ENCODE data around the gene PTPRM. TPM values are rescaled to one million over a fixed set of nuclear protein-coding genes. Genes with fewer than 3 reads are reported as not detected.
A peak's percentile ranks its signal among the peaks of the same experiment; 100 is the strongest.

The PTPRM gene
- total and polyA plus RNA-seq, 2 of the 4 experiments (the other 2 are of a cell fraction): 28.3 to 51.2 TPM

DNA sequence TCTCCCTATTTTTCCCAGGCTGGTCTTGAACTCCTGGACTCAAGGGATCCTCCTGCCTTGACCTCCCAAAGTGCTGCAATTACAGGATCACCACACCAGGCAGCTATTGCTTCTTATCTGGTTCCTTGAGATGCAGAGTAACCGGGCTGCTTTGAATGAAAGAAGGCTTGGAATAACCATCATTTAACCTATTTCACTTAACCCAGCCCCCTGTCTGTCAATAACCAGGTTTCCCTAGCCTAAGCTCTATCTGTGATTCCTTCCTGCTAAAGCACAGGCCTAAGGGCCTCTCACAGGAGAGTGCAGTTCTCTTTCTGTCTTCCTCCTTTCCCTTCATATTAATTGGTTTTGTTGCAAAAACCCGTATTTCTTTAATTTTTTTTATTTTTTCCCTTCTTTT, 648.6 kb downstream of the PTPRM start (continued):
- TF ChIP-seq, protein P1, sequence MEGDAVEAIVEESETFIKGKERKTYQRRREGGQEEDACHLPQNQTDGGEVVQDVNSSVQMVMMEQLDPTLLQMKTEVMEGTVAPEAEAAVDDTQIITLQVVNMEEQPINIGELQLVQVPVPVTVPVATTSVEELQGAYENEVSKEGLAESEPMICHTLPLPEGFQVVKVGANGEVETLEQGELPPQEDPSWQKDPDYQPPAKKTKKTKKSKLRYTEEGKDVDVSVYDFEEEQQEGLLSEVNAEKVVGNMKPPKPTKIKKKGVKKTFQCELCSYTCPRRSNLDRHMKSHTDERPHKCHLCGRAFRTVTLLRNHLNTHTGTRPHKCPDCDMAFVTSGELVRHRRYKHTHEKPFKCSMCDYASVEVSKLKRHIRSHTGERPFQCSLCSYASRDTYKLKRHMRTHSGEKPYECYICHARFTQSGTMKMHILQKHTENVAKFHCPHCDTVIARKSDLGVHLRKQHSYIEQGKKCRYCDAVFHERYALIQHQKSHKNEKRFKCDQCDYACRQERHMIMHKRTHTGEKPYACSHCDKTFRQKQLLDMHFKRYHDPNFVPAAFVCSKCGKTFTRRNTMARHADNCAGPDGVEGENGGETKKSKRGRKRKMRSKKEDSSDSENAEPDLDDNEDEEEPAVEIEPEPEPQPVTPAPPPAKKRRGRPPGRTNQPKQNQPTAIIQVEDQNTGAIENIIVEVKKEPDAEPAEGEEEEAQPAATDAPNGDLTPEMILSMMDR (conservative IDR thresholded peaks at IDR 0.05; ENCODE audit: low read depth, low read length): no peak
- TF ChIP-seq CHD1 (IDR thresholded peaks at IDR 0.05; ENCODE audit: low read depth, low read length) (no peak), SMC3 (IDR thresholded peaks at IDR 0.05; ENCODE audit: low read depth, low read length) (no peak)

DNA sequence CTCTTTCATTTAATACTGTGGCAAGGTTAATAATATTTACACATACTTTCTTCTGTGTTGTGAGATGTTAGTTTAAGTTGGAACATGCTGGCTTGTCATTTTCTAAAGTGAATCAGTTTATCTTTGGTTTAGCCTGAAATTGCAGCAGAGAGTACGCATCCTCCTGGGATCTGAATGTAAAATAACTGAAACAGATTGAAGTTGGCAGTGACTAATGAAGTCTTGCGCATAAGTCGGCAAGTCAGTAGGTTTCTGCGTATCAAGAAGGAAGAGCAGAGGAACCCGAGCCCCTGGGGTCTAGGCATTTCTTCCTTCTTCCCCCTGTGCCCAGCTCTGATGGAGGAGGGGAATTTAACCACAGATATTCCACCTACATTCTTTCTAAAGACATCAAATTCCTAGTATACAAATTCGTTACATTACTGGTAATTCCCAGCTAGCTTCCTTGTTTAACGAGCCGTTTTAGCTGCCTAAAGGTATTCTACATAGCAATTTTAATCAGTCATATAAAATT, 650.0 kb downstream of the PTPRM start:
- CTCF ChIA-PET: interaction anchor here (0.6 kb wide), 1 partner anchor 208 kb away, joined by 3 read pairs; no protein-coding TSS in a partner anchor
- peak; percentile 11 for ATAC-seq (ENCODE audit: low read depth)
- WGBS, 2 experiments (ENCODE audit: extremely low coverage in 2 of 2, insufficient read length in 1 of 2): 83% methylated on average over 2 of the region's 8 CpGs; no CpG with 5 or more reads in 1 of the 2 experiments
- TF ChIP-seq, protein P2, sequence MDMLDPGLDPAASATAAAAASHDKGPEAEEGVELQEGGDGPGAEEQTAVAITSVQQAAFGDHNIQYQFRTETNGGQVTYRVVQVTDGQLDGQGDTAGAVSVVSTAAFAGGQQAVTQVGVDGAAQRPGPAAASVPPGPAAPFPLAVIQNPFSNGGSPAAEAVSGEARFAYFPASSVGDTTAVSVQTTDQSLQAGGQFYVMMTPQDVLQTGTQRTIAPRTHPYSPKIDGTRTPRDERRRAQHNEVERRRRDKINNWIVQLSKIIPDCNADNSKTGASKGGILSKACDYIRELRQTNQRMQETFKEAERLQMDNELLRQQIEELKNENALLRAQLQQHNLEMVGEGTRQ (IDR thresholded peaks at IDR 0.05; ENCODE audit: low read depth, low read length): no peak
- TF ChIP-seq RFX5 (IDR thresholded peaks at IDR 0.05; ENCODE audit: low read depth, low read length): no peak
- TF ChIP-seq MXI1 (IDR thresholded peaks at IDR 0.05; ENCODE audit: borderline replicate concordance, low read depth, low read length): no peak
- no peak for TF ChIP-seq MAZ (IDR thresholded peaks at IDR 0.05; ENCODE audit: borderline replicate concordance, low read depth, low read length)
- TF ChIP-seq BHLHE40 (IDR thresholded peaks at IDR 0.05; ENCODE audit: low read depth, low read length): no peak
- TF ChIP-seq MAFK (IDR thresholded peaks at IDR 0.05; ENCODE audit: low read depth, low read length): no peak
- TF ChIP-seq, protein P3, sequence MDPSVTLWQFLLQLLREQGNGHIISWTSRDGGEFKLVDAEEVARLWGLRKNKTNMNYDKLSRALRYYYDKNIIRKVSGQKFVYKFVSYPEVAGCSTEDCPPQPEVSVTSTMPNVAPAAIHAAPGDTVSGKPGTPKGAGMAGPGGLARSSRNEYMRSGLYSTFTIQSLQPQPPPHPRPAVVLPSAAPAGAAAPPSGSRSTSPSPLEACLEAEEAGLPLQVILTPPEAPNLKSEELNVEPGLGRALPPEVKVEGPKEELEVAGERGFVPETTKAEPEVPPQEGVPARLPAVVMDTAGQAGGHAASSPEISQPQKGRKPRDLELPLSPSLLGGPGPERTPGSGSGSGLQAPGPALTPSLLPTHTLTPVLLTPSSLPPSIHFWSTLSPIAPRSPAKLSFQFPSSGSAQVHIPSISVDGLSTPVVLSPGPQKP (IDR thresholded peaks at IDR 0.05; ENCODE audit: borderline replicate concordance, low read depth, low read length): no peak
- no peak for TF ChIP-seq FOS (IDR thresholded peaks at IDR 0.05; ENCODE audit: low read depth, low read length)
- no peak for TF ChIP-seq NFE2L2 (IDR thresholded peaks at IDR 0.05; ENCODE audit: low read depth, low read length)
- TF ChIP-seq RCOR1 (IDR thresholded peaks at IDR 0.05; ENCODE audit: insufficient replicate concordance, low read length): no peak
- TF ChIP-seq RAD21 (IDR thresholded peaks at IDR 0.05; ENCODE audit: low read length): no peak
- no peak for TF ChIP-seq SMC3 (IDR thresholded peaks at IDR 0.05; ENCODE audit: low read depth, low read length)

More for the DNA sequence above, 650.0 kb downstream of the PTPRM start:
- H3K36me3 ChIP-seq (ENCODE audit: control insufficient read depth, insufficient read depth, low read length): no peaks in the 10 kb centered on the region
- POLR2A ChIA-PET (ENCODE audit: unreplicated experiment): no interaction called here
- peak; percentile 18 for DNase-seq
- no peak overlapping the region for H3K4me3 ChIP-seq (ENCODE audit: insufficient read depth, low read depth, low read length)
- in situ Hi-C loops (cut with MboI; ENCODE audit: low sequenced_read_pairs) (no loop called here), dilution Hi-C loops (cut with HindIII; ENCODE audit: low sequenced_read_pairs, unreplicated experiment) (no loop called here), intact Hi-C loops (cut with micrococcal nuclease) (no loop called here)
- peaks cover 3% of the 10 kb centered on the region for H3K4me1 ChIP-seq (ENCODE audit: control insufficient read depth, insufficient read depth, low read length)
- no peak overlapping the region for H3K56ac ChIP-seq (ENCODE audit: extremely low read depth, insufficient read depth, low read length)
- no peak overlapping the region for H2BK15ac ChIP-seq (ENCODE audit: low read depth, low read length)
- H2AK9ac ChIP-seq (replicated peaks; ENCODE audit: low read depth, low read length, poor library complexity): no peak overlapping the region
- no peak overlapping the region for H2BK120ac ChIP-seq (ENCODE audit: low read depth, low read length)
- H4K8ac ChIP-seq (ENCODE audit: low read depth in 2 of 2, low read length in 2 of 2): no peak overlapping the region
- no peak overlapping the region for H3K18ac ChIP-seq (ENCODE audit: low read depth, low read length)
- H3K4me2 ChIP-seq (ENCODE audit: low read depth, low read length): no peak overlapping the region
- H3K23ac ChIP-seq (ENCODE audit: low read depth, low read length): no peak overlapping the region
- no peak overlapping the region for H3K27ac ChIP-seq (ENCODE audit: insufficient read depth, low read length)
- H3K14ac ChIP-seq (replicated peaks; ENCODE audit: low read depth, low read length): no peak overlapping the region
- no TSS peak for BruUV-seq (replicated peaks)
- no peaks in the 10 kb centered on the region for H3K27me3 ChIP-seq (ENCODE audit: control insufficient read depth, insufficient read depth, low read length)
- H4K20me1 ChIP-seq (ENCODE audit: insufficient read depth, low read length): peaks cover 3% of the 10 kb centered on the region; the same call in 1 of the 2 replicates
- no peak overlapping the region for H3K4ac ChIP-seq (ENCODE audit: low read depth, low read length)
- peaks cover 4% of the 10 kb centered on the region for H3K9me1 ChIP-seq (ENCODE audit: insufficient read depth, low read length)
- no peak overlapping the region for H2BK5ac ChIP-seq (ENCODE audit: low read depth, low read length, poor library complexity, severe bottlenecking)
- no peak overlapping the region for H3K9ac ChIP-seq (ENCODE audit: low read depth, low read length)
- no peaks in the 10 kb centered on the region for H3K9me3 ChIP-seq (ENCODE audit: control insufficient read depth, insufficient read depth, low read length)
- no peaks in the 10 kb centered on the region for H3K79me1 ChIP-seq (ENCODE audit: low read depth in 1 of 2, low read length in 2 of 2)
- H2AK5ac ChIP-seq (ENCODE audit: low read depth, low read length): no peak overlapping the region
- H4K91ac ChIP-seq (ENCODE audit: insufficient read depth, low read depth, low read length): no peak overlapping the region
- H2BK20ac ChIP-seq (ENCODE audit: low read depth, low read length): no peak overlapping the region
- no peak overlapping the region for H2AFZ ChIP-seq (replicated peaks; ENCODE audit: low read length, poor library complexity)
- H4K5ac ChIP-seq (ENCODE audit: low read depth, low read length): no peak overlapping the region
